Brain pericyte (primary cell): Measurements from ENCODE around the gene LRRC36.
"Not testable (repeated sequence)": the region's sequence is repeated elsewhere in the genome, so short reads cannot be mapped to it uniquely, and the experiment has no call there.

Source experiments
- DNase-seq: peaks from one replicate; pipeline ENCODE4 v3.0.0-alpha.2; 2012; ENCODE audit warnings: low read depth, low spot score

LRRC36 gene

DNA sequence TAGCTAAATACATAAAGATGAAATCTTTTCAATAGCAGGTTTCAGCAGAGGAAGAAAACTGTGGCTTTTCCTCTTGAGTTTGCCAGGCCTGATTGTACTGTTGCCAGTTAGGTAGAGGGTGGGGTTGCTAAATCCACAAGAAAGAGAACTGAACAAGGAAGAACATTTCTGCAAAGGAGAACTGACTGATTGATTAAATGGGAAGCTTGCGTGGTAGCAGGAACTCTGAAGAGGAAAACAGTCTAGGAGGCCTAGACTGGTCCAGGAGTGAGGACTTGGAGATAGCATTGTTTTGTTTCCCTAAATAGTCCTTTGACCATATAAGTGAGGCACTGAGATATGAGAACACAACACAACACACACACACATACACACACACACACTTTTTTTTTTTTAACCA, 18.8 kb downstream of the LRRC36 start:
- no peak for DNase-seq

DNA sequence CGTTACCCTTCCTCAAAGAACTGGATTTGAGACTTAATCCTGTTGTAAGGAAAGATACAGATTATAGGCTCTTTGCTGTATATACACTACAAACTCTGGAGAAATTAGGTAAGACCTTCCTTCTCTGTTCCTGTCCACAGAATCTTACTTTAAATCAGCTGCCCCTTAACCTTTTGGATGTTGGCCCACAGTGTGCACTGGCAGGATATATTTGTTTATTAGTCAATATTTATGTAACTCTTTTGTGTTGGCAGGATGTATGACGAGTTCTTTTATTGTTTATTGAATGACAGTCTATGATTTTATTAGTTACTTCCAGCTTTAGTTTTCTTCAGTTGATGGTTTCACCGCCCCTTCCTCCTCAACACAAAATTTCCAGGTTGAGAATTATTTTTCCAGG, 19.7 kb downstream of the LRRC36 start:
- DNase-seq: no peak

DNA sequence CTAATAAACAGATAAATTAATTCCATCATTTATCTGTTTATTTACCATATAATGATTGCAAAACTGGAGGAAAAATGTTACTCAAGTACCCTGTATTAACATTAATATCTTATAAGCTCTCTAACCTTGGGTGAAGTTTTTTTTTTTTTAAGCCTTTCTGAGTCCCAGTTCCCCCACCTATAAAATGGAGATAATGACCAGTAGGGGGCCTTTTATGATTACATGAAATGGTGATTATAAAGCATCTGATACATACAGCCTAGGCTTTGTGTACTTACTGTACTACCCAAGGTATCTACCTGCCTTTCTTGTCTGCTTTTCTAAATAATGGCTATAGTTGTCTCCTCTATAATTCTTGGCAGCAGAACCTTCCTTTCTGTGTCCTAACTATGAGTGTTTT, 22.6 kb downstream of the LRRC36 start:
- DNase-seq: no peak

DNA sequence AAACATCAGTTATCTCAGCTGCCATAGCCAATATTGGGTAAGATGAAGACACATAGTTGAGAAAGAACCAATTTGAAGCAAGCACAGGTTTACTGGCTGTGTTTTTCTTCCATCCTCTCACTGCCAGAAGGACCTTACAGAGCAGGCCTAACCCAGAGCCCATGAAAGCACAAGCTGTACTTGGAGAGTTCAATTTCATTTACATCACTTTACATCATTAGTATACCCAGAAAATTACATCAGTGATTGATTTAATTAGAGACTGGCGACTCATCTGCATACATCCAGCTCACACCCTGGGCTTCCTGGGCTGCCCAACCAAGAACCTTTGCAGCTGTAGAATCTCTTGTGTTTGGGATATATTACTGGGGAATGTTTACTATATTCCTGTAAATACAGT, 23.7 kb downstream of the LRRC36 start:
- no peak for DNase-seq

DNA sequence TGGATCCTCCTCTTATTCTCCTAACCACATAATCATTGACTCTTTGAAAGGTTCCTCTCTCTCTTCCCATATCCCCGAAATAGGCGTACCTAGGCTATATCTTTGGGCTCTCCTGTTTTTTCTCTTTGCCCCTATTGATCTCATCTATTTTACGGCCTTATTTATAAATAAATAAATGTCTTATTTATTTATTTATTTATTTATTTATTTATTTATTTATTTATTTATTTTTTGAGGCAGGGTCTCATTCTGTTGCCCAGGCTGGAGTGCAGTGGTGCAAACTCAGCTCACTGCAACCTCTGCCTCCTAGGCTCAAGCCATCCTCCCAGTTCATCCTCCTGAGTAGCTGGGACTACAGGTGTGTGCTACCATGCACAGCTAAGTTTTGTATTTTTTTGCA, 25.8 kb downstream of the LRRC36 start:
- not testable (repeated sequence) for DNase-seq

DNA sequence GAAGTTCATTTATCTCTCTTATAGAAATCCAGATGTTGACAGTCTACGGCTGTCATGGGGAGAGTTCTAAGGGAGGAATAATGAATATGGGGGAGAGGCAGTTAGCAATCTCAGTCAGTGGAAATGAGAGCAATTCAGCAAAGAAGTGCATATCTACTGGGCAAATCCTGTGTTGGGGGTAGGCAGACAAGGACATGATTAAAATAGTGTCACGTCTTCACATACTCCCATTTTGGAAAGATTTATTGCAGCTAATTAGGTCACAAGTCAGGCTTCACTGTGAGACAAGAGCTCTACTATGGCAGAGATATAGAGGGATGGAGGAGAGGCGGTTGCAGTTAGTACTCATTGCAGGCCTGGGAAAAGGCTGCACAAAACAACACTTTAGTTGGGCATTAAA, 29.8 kb downstream of the LRRC36 start:
- no peak for DNase-seq

DNA sequence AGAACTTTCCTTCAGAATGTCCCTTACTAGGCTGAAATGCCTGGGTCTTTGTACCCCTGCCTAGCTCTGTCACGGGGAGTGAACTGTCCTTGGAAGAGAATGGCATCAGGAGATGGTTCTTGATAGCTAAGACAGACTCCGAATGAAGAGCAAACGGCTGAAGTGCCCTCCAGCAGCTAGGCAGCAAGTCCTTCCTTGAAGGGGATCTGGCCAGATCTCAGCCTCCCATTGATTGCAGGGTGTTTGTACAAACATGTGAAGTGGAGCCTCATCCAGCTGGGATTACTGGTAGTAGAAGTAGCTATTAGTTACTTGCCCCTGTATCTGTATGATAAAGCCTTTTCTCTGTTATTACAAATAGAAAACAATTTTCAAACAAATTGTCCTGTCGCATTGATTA, 30.9 kb downstream of the LRRC36 start:
- no peak for DNase-seq

DNA sequence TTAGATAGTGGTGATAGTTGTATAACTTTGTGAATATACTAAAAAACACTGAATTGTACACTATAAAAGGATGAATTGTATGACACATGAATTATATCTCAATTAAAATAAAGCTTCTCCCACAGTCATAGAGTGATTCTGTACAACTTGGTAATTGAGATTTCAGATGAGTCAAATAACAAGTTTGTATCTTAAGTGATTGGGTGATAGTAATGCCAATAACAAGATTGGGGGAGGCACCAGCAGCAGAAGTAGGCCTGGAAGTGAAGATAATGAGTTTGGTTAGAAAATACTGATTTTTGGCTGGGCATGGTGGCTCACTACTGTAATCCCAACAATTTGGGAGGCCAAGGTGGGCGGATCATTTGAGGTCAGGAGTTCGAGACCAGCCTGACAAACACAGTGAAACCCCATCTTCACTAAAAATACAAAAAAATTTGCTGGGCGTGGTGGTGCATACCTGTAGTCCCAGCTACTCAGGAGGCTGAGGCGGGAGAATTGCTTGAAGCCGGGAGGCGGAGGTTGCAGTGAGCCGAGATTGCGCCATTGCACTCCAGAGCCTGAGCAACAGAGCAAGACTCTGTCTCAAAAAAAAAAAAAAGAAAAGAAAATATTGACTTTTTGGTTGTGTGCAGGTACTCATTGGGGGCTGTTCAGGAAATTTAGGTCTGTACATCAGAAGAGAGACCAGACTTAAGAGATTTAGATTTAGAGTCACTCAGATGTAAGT, 33.1 kb downstream of the LRRC36 start:
- DNase-seq: not testable (repeated sequence)

DNA sequence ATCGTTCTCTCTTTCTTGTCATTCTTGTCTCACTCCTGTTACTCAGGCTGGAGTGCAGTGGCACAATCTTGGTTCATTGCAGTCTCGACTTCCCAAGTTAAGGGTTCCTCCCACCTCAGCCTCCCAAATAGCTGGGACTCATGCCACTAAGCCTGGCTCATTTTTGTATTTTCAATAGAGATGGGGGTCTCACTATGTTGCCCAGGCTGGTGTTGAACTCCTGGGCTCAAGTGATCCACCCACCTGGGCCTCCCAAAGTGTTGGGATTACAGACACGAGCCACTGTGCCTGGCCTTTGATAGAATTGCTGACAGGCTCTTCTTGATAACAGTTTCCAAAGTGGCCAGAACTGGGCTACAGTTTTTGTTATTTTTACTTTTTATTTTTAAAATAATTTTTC, 34.4 kb downstream of the LRRC36 start:
- no peak for DNase-seq

DNA sequence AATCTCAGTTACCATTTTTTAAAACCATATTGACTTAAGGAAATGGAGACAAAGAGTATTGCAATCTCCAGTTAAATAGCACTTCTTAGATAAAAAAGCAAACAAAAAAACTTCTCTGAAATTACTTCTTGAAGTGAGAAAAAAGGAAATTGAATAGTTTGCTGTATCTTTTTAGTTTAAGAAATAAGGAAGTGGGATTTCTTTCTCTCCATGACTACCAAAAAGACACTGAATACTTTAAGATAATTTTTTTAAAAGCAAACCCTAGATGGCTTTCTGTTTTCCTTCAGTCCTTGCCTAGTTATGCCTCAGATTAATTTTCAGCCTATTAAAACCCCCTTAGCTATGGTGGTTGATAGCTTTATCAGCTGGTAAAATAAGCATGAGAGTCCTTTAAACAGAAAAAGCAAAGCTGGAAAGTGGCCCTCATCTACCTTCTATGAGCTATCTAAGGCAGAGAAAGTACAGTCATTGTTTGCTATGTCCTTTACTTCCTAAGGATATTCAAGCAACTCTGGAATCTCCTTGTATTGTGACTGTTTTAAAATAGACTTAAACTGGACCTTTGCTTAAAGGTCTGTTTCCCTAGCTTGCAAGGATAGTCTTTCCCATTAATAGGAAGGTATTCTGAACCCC, 38.1 kb downstream of the LRRC36 start:
- no peak for DNase-seq

DNA sequence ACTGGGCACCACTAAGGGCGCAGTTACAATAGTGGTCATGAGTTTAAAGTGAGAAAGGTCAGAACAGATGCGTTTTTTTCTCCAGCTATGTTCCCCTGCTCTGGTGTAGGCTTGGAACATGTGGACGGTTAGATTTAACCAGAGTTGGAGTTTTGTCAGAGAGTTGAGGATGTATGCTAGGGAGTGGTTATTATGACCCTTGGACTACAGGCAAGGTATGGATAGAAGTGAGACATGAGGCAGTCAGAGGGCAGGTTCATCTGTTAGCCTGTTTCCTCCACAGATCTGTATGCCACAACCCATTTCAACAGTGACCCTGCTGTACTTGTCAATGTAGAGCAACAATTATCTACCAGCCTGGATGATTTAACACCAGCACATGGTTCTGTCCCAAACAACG, 44.0 kb downstream of the LRRC36 start:
- no peak for DNase-seq

DNA sequence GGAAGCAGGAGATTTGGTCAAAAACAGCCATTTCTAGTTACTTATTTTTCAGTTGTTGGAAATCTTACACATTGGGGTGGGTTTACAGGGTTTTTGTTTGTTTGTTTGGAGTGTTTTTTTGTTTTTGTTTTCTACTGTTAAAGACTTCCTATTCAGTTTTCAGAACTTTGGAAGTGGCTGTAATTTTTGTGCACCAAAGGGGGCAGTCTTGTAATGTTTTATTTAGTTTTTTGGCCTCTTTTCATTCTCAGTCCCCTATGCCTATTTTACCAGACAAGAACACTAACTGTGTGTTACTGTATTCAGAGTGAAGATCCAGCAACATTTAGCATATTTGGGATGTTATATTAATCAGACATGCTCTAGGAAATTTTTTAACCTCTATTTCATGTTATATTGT, 46.0 kb downstream of the LRRC36 start:
- no peak for DNase-seq

DNA sequence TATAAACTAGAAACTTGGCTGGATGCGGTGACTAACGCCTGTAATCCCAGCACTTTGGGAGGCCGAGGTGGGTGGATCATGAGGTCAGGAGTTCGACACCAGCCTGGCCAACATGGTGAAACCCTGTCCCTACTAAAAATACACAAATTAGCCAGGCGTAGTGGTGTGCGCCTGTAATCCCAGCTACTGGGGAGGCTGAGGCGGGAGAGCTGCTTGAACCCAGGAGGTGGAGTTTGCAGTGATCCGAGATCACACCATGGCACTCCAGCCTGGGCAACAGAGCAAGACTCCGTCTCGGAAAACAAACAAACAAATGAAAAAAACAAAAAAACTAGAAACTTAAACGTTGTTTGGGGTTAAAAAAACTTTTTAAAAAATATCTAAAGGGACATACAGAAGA, 49.4 kb downstream of the LRRC36 start:
- not testable (repeated sequence) for DNase-seq

DNA sequence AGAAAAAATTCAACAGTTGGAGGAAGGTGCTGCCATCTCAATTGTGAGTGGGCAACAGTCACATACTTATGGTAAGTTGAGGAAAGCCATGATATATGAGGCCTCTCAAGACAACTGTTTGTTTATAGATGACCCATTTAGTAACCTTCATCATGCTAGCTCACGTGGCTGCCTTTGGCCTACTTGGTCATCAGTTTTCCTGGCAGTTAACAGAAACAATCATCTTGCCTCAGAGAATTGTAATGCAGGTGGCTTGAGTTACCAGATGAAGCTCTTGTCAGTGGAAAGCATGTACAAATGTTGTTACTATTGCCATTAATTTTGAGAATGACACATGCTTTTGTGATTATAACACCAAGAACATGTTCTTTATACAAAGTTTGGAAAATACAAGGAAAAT, 52.0 kb downstream of the LRRC36 start:
- DNase-seq: no peak

DNA sequence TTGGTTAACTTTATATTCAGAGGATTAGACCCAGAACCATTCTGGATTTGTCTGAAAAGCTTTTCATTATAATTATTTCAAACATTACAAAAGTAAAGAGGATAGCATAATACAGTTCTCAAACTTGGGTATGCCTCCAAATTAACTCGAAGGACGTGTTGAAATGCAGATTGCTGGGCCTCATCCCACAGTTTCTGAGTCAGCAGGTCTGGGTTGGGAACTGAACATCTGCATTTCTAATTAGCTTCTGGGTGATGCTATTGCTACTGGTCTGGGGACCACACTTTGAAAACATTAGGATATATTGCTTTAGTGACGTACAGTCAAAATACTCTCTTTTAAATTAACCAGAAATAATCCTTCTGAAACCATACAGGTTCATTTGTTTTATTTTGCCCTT, 56.7 kb downstream of the LRRC36 start:
- DNase-seq: no peak

DNA sequence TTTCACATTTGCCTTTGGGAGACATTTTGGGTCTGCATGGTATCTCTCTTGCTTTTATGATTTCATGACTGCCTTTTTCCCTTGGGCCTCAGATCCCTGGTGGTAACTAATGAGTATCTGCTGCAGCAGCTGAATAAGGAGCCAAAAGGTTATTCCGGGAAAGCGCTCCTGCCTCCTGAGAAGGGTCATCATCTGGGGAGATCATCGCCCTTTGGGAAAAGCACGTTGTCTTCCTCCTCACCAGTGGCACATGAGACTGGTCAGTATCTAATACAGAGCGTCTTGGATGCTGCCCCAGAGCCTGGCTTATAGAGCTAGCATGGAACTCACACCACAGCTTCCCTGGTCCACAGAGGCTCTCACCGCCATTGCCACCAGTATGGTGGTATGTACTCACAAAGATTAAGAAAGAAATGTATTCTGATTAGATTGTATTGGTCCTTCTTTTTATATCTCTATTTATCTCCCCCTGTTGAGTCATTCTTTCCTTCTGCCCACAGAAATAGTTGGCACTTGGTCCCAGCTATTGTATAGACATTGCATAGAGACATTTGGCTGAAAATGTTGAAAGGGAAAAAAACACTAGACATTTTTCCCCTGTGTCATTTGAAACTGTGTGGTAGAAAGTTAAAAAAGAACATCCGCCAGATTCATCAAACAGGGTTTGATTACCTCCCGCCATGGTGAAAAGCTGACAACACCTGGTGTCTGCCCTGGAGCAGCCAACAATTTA, 58.3 kb downstream of the LRRC36 start:
- no peak for DNase-seq

DNA sequence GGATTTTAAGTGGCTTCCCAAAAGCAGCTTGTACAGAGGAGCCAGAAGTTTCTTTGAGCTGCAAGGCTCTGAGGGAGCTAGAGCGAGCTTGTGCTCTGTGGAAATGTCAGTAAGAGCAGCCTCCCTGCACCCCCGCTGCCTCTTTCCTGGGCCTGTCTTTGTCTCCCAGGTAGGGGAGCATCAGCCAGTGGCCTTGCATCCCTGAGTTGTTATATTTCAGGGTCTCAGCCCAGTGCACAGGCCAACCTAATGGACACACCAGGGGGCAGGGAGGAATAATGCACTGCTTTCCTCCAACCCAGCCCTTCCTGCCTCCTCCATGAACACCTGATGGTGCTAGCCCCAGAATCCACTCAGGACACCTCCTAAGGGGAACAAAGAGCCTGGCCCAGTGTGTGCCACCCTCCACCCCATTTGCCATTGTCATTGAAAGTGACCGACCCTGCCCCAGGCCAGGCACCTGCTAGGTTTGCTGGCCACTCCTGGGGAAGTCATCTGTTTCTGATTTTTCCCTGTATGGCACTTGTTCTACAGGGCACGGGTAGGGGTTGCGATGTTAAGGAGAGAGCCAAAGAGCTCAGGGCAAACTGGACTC, 60.3 kb downstream of the LRRC36 start:
- DNase-seq: no peak

DNA sequence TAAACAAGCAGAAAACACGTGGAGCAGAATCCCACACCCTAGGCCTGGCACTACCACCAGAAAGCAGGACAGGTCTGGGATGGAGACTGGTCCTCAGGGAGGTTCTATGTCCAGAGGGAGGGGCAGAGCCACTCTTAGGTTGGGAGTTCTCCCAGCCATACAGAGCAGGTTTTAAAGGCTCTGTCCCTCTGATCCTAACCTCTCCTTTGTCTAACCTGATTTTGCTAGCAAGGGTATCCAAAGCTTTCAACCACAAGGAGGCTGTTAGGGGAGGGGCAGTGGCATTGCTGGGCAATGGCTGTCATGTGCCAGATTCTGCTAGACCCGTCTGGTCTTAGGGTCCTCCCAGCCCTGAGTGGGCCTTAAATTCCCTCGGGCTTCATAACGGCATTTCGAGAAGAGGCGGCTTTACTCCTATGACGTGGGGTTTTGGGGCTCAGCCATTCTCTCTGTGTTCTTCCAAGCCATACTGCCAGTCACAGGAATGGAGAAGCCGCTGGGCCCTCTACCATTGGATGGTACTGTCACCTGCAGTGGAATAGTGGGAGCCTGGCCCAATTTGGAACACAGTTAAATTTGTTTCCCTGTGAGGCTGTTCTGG, 61.0 kb downstream of the LRRC36 start:
- no peak for DNase-seq

DNA sequence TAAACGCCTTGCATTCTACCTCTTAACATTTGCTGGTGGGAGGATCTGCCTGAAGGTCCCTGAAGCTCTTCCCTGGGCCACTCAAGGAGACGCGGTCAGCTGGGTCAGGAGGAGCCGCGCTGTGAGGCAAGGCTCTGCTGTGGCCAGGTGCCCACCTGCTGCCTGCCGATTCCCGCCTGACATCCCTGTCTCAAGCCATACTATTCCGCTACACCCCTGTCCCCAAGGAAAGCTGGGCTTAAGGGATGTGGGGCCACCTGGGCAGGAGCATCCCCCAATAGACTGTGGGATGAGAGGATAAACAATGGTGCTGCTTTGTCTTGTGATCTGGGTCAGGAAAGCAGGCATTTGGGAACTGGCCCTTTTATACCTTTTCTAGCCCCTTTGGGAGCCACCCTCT, 61.6 kb downstream of the LRRC36 start:
- DNase-seq: no peak

DNA sequence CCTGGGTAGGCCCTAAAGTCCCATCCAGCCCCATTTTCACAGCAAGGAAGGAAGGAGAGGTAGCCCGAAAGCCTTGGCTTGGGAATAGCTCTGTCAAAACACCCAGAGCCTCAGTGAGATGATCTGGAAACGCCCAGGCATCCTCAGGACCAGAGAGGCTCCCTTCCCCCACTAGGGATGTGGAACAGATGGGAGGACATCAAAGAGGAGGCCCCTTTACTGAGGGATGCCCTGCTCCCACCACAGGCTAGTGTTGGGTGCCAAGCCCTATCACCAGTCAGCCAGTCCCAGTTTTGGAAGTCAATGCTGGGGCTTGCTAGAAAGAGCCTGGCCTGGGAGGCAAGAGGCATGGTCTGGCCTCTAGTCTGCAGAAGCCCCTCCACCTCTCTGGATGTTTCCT, 62.0 kb downstream of the LRRC36 start:
- no peak for DNase-seq

DNA sequence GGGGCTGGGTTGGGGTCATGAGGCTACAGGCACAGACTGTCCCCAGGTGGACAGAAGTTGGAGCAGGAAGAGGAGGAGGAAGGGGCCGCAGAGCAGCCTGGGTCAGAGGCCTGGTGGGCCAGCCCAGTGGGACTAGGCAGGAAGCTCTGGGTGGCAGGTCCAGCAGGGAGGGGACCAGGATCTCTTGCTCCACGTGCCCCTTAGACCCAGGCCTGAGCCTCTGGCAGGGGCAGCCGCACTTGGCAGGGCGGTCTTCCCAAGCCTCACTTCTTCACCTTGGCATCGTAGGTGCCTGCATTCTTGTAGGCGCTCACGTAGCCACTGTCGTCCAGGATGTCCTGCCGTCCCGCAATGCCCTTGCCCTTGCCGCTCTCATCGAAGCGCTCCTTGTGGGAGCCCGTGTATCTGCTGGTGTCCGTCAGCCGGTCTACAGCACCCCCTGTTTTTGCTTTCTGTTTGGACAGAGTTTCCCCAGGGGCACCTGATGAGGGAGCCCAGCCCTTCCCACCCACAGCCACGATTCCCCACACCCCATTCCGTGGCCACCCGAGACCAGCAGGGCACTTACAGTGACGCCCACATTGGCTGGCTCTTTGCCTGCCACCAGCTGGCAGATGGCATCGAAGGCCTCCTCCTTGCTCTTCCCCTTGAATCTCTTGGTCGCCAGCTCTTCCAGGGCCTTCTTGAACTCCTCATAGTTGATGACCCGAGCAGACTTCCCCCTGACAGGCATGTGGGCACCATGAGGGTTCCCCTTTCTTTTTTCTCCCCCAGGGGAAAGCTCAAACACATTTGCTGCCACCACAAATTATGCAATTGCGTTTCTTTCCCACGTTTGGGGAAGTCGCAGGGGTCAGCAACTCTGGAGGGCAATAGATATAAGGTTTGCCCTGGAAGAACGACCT, 63.5 kb downstream of the LRRC36 start:
- no peak for DNase-seq
